PC-9 (cell line): ENCODE data around the gene ACACA.

ENCODE experiments used
- EZH2 ChIP-seq: fragments of 200-600 bp; sonication (generic); IDR thresholded peaks from 2 replicates; pipeline ENCODE4 v1.8.0; 2017; ENCODE audit warnings: antibody characterized with exemption, low read depth
- TF ChIP-seq, protein P1 (sequence below): fragments of 200-600 bp; sonication (generic); conservative IDR thresholded peaks from 2 replicates; pipeline ENCODE4 v1.6.1; 2017; ENCODE audit warnings: mixed run types, antibody characterized with exemption, mild to moderate bottlenecking, moderate library complexity

DNA sequence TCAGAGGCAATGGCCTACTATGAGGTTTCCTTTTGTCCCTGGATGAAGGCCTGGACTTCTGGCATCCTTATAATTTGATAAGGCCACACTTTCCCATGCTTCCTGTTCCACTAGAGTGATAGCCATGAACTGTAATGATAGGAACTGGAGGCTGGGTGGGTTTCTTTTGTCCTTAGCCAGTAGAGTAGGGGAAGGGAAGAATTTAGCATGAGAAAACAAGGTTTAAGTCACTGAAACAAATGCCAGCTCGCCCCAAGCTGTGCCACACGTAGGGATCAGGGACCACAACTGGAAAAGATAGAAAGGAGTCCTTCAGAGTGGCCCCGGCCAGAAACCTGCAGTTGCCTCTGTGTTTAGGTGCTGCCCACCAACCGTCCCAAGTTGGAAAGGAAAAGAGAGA lies 111.7 kb downstream of the ACACA start:
- TF ChIP-seq, protein P1, sequence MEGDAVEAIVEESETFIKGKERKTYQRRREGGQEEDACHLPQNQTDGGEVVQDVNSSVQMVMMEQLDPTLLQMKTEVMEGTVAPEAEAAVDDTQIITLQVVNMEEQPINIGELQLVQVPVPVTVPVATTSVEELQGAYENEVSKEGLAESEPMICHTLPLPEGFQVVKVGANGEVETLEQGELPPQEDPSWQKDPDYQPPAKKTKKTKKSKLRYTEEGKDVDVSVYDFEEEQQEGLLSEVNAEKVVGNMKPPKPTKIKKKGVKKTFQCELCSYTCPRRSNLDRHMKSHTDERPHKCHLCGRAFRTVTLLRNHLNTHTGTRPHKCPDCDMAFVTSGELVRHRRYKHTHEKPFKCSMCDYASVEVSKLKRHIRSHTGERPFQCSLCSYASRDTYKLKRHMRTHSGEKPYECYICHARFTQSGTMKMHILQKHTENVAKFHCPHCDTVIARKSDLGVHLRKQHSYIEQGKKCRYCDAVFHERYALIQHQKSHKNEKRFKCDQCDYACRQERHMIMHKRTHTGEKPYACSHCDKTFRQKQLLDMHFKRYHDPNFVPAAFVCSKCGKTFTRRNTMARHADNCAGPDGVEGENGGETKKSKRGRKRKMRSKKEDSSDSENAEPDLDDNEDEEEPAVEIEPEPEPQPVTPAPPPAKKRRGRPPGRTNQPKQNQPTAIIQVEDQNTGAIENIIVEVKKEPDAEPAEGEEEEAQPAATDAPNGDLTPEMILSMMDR = no peak
- no peak for TF ChIP-seq EZH2
